Melanocyte of skin (primary cell): ENCODE data around the gene CCN6. TPM values are rescaled to one million over a fixed set of nuclear protein-coding genes. Genes with fewer than 3 reads are reported as not detected.

ENCODE experiments used
- total RNA-seq, 2 donors: library from RNA; depleted of rRNA; stranded (reverse); fragments of >200 nt; gene quantifications; 2 replicates each; pipeline ENCODE4 v1.2.3, GENCODE V29; 2012

The CCN6 gene
- not detected for total RNA-seq

DNA sequence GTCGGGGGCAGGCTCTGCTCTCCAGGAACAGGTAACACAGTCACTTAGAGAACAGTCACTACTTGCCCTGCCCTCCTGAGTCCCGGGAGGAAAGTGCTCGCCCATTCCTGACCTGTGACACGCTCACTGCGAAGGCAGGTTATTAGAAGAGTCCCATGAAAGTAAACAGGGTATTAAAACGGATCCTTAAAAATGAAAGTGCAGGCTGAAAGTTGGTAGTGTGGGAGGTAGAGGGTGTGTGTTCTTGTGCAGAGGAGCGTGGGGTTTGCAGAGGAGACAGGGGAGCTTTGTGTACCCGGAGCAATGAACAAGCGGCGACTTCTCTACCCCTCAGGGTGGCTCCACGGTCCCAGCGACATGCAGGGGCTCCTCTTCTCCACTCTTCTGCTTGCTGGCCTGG, at the start of gene CCN6:
Gene CCN6 (plus strand): TSS at position 104 of the 400 bp plus-strand sequence. CDS start 254 bp downstream, at position 358.

DNA sequence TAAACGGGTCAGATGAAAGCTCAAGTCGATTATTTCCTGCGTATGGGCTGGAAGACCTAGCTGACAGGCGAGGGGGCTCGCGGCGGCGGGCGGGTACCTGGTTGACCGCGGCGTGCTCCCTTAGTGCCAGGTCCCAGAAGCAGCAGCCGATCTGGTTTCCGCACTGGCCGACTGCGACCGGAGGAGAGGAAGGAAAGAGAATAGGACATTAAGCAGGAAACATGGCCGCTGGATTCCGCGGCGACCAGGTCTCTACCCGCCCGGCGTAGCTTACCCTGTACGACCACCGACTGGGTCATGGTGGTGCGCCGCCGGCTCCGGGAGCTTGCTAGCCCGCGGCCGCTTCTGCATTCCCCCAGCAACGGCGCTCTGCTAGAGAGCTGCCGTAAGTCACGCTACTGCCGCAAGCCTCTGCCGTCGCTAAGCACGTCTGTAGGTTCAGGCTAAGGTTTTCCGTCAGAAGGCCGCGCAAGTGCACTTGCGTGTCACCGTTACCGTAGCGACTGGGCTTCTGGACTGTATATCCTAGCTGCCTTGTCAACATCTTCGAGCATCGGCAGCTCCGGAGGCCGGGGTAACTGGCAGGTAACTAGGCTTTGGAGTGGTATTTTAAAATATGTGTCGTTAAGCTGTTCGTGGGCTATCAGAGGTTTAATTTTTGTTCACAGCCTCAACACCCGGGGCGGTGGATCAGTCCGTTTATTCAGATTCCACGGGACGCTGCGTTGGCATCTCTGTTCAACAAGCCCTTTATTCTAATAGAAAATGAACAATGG, 33.4 kb downstream of the CCN6 start, which contains the start of the genes FAM229B and TUBE1:
Gene FAM229B (plus strand): TSS at position 456 of the 776 bp plus-strand sequence. CDS start 11,693 bp downstream, outside the sequence.
Gene TUBE1 (minus strand): TSS at position 347 of the 776 bp plus-strand sequence. CDS start 48 bp downstream, at position 299.

Other genes with a start within 250 kb of the CCN6 start
- 10 to 100 TPM; 66.9 to 69.9 TPM for gene FYN, start 180.7 kb upstream of the CCN6 start, total RNA-seq
- gene TUBE1, start 33.4 kb downstream of the CCN6 start, total RNA-seq = 10 to 100 TPM; 10.7 to 14.3 TPM
- 10 to 100 TPM in 1 of 2 donors, 1 to 10 TPM in 1; 9.3 to 15.1 TPM for gene FAM229B, start 33.5 kb downstream of the CCN6 start, total RNA-seq
- 10 to 100 TPM; 41.3 to 43.4 TPM for gene LAMA4, start 200.5 kb downstream of the CCN6 start, total RNA-seq